ENCODE measurements around the gene SLC24A4. TPM values are rescaled to one million over a fixed set of nuclear protein-coding genes. Genes with fewer than 3 reads are reported as not detected.

Gene SLC24A4
- total RNA-seq, 1 donor from 2014 or later = not detected

- no peak for DNase-seq (ENCODE audit: low read depth)
- TF ChIP-seq CTCF (conservative IDR thresholded peaks at IDR 0.05; ENCODE audit: low read depth, low read length) = no peak
Observed at GRCh38 chr14:92450351-92451070, 127.5 kb downstream of the SLC24A4 start.

GRCh38 chr14:92451245-92451644, 128.3 kb downstream of the SLC24A4 start:
- no peak for DNase-seq (ENCODE audit: low read depth)
- no peak overlapping the region for H3K4me3 ChIP-seq (ENCODE audit: low read depth, low read length)
- no peak for TF ChIP-seq CTCF (conservative IDR thresholded peaks at IDR 0.05; ENCODE audit: low read depth, low read length)

More at GRCh38 chr14:92450351-92451070, 127.5 kb downstream of the SLC24A4 start:
- H3K4me3 ChIP-seq (ENCODE audit: low read depth, low read length) = no peak overlapping the region

GRCh38 chr14:92451755-92452154, 128.8 kb downstream of the SLC24A4 start:
- no peak for DNase-seq (ENCODE audit: low read depth)
- TF ChIP-seq CTCF (conservative IDR thresholded peaks at IDR 0.05; ENCODE audit: low read depth, low read length) = no peak
- no peak overlapping the region for H3K4me3 ChIP-seq (ENCODE audit: low read depth, low read length)

GRCh38 chr14:92452471-92452870, 129.5 kb downstream of the SLC24A4 start:
- TF ChIP-seq CTCF (conservative IDR thresholded peaks at IDR 0.05; ENCODE audit: low read depth, low read length) = no peak
- no peak overlapping the region for H3K4me3 ChIP-seq (ENCODE audit: low read depth, low read length)
- DNase-seq (ENCODE audit: low read depth) = no peak

- DNase-seq (ENCODE audit: low read depth) = no peak
- H3K4me3 ChIP-seq (ENCODE audit: low read depth, low read length) = no peak overlapping the region
- no peak for TF ChIP-seq CTCF (conservative IDR thresholded peaks at IDR 0.05; ENCODE audit: low read depth, low read length)
Observed at GRCh38 chr14:92453691-92454090, 130.7 kb downstream of the SLC24A4 start.

GRCh38 chr14:92455231-92455630, 132.3 kb downstream of the SLC24A4 start:
- H3K4me3 ChIP-seq (ENCODE audit: low read depth, low read length) = no peak overlapping the region
- no peak for DNase-seq (ENCODE audit: low read depth)
- TF ChIP-seq CTCF (conservative IDR thresholded peaks at IDR 0.05; ENCODE audit: low read depth, low read length) = no peak

All from epithelial cell of proximal tubule (primary cell).